Fibroblast of villous mesenchyme (primary cell): ENCODE results near the gene FLVCR2. TPM values are rescaled to one million over a fixed set of nuclear protein-coding genes. Genes with fewer than 3 reads are reported as not detected.

Source experiments
- DNase-seq: peaks from one replicate; pipeline ENCODE4 v3.0.0-alpha.2; 2010; ENCODE audit warnings: low read depth
- H3K4me3 ChIP-seq: 2 replicates; pipeline ENCODE4 v1.5.1; 2011; ENCODE audit warnings: low read depth, mild to moderate bottlenecking, low read length
- total RNA-seq: library from RNA; depleted of rRNA; stranded (reverse); fragments of >200 nt; gene quantifications from 2 replicates; pipeline ENCODE4 v1.2.3, GENCODE V29; 2012
- TF ChIP-seq, protein P1 (sequence below): IDR thresholded peaks from 2 replicates; pipeline ENCODE4 v1.5.1; 2012; ENCODE audit warnings: low read depth, mild to moderate bottlenecking, low read length; ENCODE audit not compliant: insufficient read depth

FLVCR2 gene, protein sequence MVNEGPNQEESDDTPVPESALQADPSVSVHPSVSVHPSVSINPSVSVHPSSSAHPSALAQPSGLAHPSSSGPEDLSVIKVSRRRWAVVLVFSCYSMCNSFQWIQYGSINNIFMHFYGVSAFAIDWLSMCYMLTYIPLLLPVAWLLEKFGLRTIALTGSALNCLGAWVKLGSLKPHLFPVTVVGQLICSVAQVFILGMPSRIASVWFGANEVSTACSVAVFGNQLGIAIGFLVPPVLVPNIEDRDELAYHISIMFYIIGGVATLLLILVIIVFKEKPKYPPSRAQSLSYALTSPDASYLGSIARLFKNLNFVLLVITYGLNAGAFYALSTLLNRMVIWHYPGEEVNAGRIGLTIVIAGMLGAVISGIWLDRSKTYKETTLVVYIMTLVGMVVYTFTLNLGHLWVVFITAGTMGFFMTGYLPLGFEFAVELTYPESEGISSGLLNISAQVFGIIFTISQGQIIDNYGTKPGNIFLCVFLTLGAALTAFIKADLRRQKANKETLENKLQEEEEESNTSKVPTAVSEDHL
- total RNA-seq = 0.43 and 0.64 TPM in 2 replicates

DNA sequence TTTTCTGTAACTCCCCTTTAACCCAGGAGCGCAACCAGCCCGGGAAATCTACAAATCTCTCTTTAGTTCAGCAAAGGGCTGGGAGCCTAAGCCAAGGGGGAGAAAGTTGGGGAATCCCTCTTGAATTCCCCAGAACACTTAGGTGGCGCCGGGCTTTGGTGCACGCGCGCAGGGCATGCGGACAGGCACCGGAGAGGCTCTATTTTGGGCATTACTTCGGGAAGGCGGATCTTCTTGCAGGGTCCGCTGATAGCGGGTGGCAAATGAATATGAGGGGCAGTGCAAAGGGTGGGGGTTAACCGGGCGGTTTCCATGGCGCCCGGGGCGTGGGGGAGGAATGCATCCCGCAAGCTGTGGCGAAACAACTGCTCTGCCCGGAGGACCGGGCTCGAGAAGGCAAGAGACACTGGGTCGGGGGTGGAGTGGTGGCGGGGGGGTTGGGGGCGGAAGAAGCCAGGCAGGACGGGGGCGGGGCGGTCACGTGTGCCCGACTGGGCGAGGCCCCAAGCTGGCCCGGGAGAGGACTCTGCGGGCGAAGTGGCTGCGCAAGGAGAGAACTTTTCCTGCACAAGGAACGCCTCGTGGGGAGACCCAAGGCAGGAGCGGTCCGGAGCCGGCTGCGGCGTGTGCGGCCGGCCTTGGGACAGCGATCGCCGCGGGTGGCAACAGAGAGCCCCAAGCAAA lies at the start of gene FLVCR2:
TSS of gene FLVCR2 (plus strand) at position 519 of the 684 bp plus-strand sequence. CDS start 353 bp downstream, outside the sequence.
- TF ChIP-seq, protein P1, sequence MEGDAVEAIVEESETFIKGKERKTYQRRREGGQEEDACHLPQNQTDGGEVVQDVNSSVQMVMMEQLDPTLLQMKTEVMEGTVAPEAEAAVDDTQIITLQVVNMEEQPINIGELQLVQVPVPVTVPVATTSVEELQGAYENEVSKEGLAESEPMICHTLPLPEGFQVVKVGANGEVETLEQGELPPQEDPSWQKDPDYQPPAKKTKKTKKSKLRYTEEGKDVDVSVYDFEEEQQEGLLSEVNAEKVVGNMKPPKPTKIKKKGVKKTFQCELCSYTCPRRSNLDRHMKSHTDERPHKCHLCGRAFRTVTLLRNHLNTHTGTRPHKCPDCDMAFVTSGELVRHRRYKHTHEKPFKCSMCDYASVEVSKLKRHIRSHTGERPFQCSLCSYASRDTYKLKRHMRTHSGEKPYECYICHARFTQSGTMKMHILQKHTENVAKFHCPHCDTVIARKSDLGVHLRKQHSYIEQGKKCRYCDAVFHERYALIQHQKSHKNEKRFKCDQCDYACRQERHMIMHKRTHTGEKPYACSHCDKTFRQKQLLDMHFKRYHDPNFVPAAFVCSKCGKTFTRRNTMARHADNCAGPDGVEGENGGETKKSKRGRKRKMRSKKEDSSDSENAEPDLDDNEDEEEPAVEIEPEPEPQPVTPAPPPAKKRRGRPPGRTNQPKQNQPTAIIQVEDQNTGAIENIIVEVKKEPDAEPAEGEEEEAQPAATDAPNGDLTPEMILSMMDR = no peak
- peak within 1 kb of the TSS; percentile 62 for H3K4me3 ChIP-seq
- peak; percentile 74 for DNase-seq

DNA sequence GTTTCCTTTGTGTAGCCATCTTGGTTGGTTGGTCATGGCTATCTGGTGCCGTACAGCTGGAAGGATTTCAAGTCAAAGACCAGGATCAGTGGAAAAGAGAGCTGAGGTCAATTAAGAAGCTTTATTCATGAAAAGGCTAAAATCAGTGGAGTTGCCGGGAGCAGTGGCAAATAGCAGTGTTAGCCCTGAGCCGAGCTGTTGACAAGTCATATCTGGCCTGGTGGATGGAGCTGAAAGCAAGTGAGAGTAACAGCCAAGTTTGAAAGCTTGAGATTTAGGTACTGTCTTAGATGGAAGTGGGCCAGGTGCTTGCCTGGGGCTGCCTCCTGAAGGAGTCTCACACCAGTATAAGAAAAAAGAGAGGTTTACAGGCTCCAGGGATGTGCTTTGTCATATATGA lies 47.2 kb upstream of the FLVCR2 start:
- DNase-seq = no peak
- TF ChIP-seq, protein P1 = no peak
- H3K4me3 ChIP-seq = no peak overlapping the region

DNA sequence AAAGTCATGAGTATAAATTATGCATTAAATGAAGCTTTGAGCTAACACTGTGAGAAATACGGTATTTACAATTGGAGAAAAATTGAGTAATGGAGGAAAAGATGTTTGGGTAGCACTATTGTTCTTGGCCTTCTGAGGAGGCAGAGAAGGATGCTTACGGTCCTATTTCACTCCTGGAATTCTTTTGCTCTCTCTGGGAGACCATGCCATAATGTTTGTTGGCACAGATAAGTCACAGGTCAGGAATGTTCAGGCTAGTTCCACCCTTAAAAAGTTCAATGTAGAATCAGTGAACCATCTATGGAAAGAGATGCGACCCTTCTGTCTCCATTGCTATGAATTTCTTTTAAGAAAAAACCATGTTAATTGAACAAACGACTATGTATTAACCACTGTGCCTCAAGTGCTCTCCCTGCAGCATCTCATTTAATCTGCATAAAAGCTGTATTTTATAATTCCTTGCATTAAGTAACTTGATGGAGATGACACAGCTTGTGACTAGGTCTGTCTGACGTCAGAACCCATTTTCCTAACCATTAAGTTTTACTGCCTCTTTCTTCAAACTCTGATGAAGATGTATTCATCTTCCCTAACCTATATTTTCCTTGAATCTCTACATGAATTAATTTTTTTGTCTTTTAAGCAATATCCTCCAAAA lies 46.6 kb upstream of the FLVCR2 start:
- TF ChIP-seq, protein P1 = no peak
- DNase-seq = no peak
- no peak overlapping the region for H3K4me3 ChIP-seq

DNA sequence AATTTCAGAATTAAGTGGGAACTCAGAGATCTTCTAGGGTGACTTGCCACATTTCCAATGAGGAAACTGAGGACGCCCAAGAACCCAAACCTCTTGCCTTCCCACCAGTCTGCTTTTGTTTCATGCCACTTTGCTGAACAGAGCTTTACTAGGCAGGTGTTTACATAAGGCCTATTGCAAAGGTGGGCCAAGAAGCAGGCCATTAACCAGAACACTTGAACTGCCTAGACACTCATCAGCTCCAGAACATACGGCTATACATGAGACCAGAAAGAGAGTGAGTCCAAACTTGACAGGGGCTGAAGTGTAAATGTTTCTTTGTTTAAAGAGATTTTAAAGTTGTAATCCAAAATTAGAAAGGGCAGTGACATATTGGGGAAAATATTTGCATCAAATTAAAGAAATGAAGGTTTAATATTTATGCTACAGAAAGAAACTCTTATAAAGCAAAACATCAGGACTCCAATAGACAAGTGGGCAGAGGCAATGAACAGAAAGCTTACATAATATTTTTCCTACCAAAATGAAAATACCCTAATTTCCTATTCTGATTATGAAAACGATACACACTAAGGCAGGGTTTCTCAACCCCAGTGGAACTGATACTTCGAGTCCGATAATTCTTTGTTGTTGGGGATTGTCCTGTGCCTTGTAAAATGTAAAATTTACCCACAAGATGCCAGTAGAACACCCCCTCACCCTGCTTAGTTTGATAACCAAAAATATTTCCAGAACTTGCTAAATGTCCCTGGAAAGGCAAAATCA lies 44.4 kb upstream of the FLVCR2 start:
- DNase-seq = no peak
- H3K4me3 ChIP-seq = no peak overlapping the region
- TF ChIP-seq, protein P1 = no peak

DNA sequence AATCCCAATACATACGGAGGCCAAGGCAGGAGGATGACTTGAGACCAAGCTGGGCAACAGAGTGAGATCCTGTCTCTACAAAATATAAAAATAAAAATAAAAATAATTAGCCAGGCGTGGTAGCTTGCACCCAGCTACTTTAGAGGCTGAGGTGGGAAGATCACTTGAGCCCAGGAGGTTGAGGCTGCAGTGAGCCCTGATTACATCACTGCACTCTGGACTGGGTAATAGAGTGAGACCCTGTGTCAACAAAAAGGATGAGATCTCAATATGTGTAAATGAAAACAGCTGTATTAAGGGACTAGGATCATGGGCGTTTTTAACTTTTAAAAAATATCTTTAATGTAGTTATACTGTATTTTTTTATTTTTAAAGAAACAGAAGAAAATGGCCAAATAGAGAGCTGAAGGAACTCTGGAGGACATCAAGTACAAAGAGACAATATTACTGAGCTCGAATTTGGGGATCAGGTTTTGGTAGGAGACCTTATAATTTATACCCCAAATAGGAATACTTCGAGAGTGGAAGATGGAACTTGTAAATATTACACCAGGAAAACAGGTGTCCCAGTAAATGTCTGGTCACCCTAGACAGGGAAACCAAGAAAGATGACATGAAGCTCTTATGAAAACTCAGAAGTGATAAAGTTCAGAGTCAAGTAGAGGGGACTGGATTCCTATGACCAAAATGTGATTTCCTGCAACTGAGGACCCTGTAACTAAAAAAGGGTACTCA lies 43.1 kb upstream of the FLVCR2 start:
- H3K4me3 ChIP-seq = no peak overlapping the region
- TF ChIP-seq, protein P1 = no peak
- DNase-seq = no peak

DNA sequence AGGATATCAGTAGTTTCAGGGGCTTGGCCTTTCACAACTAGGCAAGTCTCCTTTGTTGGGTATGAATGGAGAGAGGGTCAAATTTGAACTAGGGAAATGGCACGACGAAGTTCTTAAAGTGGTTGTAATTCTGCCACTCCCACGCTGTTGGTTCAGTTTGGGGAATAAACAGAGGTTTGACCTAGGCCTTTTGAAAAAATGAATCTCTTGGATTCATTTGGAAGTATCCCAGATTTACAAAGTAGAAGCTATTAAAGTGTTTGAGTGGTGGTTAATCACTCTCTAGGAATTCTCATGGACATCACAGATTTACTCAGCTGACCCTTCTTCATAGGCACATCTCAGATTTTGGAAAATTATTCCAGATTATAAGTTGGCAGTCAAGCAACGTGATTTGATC lies 41.3 kb upstream of the FLVCR2 start:
- H3K4me3 ChIP-seq = no peak overlapping the region
- TF ChIP-seq, protein P1 = no peak
- peak; percentile 73 for DNase-seq
